HepG2 (cell line): Measurements from ENCODE around the gene TRAPPC4.

ENCODE experiments used
- HCFC1 ChIP-seq: fragments of 150-350 bp; IDR thresholded peaks from 2 replicates; pipeline ENCODE4 v1.6.1; 2014; ENCODE audit warnings: low read depth, low read length
- NFE2L2 ChIP-seq: fragments of 150-350 bp; IDR thresholded peaks from 2 replicates; pipeline ENCODE4 v1.6.1; 2014; ENCODE audit warnings: low read length
- TF ChIP-seq, protein P1 (sequence below): IDR thresholded peaks from 2 replicates; pipeline ENCODE4 v1.6.1; 2018; ENCODE audit warnings: missing genetic modification reagents, mild to moderate bottlenecking, missing compliant biosample characterization
- TF ChIP-seq, protein P2 (sequence below): IDR thresholded peaks from 2 replicates; pipeline ENCODE4 v1.6.1; 2016; ENCODE audit warnings: low read depth

DNA sequence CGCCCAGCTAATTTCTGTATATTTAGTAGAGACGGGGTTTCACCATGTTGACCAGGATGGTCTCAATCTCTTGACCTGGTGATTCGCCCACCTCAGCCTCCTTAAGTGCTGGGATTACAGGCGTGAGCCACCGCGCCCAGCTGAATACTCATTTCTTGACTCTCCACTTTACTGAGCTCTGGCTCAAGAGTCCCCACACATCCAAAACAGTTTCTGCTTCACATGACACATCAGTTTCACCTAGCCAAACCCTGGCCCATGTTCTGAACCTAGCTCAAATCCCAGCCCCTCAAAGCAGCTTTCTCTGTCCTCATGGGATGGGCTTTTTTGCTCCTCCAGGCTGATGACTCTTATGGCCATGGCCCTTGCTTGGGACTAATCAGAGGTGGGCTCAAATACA, 28.6 kb downstream of the TRAPPC4 start:
- TF ChIP-seq, protein P1, sequence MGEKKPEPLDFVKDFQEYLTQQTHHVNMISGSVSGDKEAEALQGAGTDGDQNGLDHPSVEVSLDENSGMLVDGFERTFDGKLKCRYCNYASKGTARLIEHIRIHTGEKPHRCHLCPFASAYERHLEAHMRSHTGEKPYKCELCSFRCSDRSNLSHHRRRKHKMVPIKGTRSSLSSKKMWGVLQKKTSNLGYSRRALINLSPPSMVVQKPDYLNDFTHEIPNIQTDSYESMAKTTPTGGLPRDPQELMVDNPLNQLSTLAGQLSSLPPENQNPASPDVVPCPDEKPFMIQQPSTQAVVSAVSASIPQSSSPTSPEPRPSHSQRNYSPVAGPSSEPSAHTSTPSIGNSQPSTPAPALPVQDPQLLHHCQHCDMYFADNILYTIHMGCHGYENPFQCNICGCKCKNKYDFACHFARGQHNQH (CRISPR knock-in tag): no peak
- TF ChIP-seq, protein P2, sequence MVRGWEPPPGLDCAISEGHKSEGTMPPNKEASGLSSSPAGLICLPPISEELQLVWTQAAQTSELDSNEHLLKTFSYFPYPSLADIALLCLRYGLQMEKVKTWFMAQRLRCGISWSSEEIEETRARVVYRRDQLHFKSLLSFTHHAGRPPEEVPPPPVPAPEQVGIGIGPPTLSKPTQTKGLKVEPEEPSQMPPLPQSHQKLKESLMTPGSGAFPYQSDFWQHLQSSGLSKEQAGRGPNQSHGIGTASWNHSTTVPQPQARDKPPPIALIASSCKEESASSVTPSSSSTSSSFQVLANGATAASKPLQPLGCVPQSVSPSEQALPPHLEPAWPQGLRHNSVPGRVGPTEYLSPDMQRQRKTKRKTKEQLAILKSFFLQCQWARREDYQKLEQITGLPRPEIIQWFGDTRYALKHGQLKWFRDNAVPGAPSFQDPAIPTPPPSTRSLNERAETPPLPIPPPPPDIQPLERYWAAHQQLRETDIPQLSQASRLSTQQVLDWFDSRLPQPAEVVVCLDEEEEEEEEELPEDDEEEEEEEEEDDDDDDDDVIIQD (CRISPR knock-in tag): no peak
- TF ChIP-seq HCFC1 (no peak), NFE2L2 (no peak)
